GM11168 (cell line): Measurements from ENCODE around the gene TACR1.

Source experiments
- in situ Hi-C: fragments of 300-500 bp; cut with MboI; formaldehyde crosslinking; loops from one replicate; pipeline ENCODE4 v1.12.0; 2022; ENCODE audit warnings: low sequenced_read_pairs; ENCODE audit not compliant: unreplicated experiment

Gene TACR1

DNA sequence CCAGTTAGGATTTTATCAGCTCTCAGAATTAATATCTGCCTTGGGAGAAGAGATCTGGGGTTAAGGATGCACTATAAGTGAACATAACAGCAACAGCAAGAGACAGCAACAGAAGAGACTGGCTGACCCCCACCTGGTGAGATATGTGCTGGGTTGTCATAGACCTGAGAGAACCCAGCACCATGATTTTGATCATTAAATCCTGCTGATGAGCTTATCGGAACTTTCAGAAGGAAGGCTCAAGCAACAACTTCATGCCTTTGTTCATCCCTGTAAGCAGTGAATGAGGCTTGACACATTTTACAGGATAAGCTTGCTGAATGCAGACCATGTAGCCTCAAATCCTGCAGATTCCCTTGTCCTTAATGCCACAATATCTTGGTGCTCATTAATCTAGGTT is 140.9 kb downstream of the TACR1 start:
- in situ Hi-C loops, result loop anchor here (25.0 kb wide), 1 partner anchor 554 kb away; no protein-coding TSS in a partner anchor

DNA sequence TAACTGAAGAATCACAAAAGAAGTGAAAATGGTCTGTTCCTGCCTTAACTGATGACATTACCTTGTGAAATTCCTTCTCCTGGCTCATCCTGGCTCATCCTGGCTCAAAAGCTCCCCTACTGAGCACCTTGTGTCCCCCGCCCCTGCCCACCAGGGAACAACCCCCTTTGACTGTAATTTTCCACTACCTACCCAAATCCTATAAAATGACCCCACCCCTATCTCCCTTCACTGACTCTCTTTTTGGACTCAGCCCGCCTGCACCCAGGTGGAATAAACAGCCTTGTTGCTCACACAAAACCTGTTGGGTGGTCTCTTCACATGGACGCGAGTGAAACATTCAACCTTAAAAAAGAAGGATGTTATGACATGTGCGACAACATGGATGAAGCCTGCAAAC is 142.2 kb downstream of the TACR1 start:
- in situ Hi-C loops, result loop anchor here (25.0 kb wide), 1 partner anchor 555 kb away; no protein-coding TSS in a partner anchor

GRCh38 chr2:75055820-75056675 is 143.3 kb downstream of the TACR1 start:
- in situ Hi-C loops, result loop anchor here (25.0 kb wide), 1 partner anchor 556 kb away; no protein-coding TSS in a partner anchor

GRCh38 chr2:75055142-75055819 is 144.0 kb downstream of the TACR1 start:
- in situ Hi-C loops, result loop anchor here (25.0 kb wide), 1 partner anchor 557 kb away; no protein-coding TSS in a partner anchor

GRCh38 chr2:75054296-75054695 is 145.0 kb downstream of the TACR1 start:
- in situ Hi-C loops, result loop anchor here (25.0 kb wide), 1 partner anchor 558 kb away; no protein-coding TSS in a partner anchor

DNA sequence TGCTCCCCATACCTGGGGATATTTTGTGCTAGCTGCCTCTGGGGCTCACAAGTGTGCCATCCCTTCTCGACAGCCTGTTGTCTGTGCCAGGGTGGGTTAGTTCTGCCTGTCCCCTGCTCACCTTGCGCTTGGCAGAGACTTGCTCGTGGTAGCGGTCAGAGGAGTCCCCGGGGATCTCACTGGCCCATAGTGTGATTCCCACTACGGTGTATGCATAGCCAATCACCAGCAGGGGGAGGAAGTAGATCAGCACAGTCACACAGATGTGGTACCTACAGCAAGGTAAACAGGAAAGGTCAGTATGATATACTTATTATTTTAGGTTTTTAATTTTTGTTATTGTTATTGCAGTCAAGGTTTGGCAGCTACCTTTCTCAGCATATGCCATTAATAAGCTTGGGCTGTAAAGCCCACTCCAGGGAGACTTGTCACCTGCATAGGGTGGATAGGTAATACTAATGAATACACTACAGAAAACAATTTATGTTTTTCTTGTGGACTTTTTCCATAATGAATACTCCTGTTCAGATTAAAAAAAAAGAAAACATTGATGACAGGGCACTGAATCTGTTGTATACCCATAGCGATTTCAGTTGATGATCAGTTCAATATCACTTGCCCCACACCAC is 145.7 kb downstream of the TACR1 start:
- in situ Hi-C loops, result loop anchor here (25.0 kb wide), 1 partner anchor 559 kb away; no protein-coding TSS in a partner anchor

DNA sequence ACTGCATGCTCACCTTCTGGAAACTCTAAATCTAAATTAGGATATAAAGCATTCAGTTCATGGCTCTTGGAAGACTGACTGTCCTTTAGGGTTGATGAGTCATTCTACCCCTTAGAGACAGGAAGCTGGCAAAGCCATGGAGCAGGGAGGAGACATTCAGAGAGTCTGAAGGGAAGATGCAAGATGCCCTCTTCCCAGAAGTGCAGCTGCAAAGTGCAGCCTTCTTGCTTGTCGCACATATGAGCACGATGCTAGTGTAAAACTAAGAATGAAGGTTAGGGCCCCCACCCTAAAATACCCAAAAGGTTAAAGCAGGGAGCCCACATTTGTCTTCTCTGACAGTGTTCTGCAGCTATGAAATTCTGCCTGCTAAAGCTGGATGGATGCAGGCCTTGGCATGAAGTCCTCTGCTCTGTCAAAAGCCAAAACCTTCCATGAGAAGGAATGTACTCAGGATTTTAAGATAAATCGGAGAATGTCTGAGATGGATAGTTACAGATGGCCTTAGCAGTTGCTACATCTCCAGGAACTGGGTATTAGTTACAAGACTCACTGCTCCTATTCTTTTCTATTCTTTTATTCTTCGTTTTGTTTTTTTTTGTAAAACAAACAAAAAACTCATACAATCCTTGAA is 151.2 kb downstream of the TACR1 start:
- in situ Hi-C loops, result no loop called here

- in situ Hi-C loops, result no loop called here
These were observed 151.9 kb downstream of the TACR1 start for GRCh38 chr2:75047189-75047991.

GRCh38 chr2:75045526-75046050 is 153.7 kb downstream of the TACR1 start:
- in situ Hi-C loops, result no loop called here

GRCh38 chr2:75044291-75044690 is 155.0 kb downstream of the TACR1 start:
- in situ Hi-C loops, result no loop called here

DNA sequence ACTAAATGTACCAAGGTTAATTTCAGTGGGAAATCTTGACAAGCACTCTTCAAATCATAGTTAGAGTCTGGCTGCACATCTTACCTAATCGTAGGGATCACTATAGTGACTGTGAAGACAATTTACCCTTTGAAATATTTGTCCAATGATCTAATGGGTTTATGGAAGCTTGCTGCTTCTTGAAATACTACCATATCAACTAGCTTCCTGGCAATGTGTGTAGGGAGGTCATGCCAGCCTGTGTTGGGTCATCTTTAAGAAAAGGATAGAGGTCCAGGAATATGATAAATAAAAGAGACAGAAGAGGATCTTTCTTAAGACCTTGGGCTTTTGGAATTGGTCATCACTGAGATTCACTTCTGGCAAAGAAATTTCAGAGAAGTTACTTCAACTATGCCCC is 156.5 kb downstream of the TACR1 start:
- in situ Hi-C loops, result no loop called here

DNA sequence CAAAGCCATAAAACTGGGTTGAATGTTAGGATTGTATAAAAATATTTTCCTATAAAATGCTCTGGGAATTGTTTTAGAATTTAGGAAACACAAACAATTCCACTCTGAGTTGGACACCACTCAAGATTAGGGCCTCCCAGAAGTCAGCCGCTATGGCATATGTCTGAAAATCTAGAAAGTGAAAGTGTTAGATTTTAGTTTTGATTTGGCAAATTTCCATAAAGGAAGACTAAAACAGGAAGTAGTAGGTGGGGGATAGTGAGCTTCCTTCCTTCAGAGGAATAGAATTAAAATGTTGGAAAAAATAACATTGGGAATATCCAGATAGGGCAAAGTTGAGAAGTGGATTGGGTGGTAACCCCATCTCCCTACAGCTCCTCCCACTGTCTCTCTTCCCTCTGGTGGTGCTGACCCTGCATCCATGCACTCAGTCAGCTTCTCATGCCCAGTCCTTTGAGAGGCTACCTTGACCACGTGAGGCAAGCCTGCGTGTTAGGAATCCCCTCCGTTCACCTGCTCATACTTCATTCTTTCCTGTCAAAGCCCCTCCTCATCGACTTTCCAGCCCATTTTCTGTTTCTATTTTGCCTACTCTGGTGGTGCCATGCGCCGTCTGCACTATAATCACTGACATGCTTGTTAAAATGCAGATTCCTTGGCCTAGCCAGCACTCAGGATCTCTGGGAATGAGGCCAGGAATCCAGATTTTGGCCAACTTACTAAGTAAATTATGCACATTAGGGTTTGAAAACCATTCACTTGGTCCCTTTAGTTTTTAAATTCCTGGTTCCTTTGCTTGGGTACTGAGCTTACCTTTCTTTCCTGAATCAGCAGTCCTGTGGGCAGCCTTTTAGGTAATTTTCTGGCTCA is 157.4 kb downstream of the TACR1 start:
- in situ Hi-C loops, result no loop called here

DNA sequence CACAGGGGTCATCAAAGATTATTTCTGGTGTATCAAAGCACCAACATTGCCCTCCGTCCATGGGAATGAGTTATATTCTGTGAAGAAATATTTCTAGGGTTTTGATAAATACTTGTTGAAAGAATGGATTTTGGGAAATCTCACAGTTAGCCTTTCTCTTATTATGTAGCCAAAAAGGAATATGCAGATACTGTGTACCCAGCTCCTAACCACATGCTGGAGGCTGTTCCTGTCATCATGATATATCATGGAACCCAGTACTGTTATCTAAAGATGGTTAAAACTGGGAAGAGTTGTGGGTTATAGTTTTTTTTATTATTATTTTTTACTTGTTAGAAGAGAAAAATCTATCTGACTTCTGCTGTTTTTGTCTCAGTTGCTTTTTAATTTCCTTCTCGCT is 158.1 kb downstream of the TACR1 start:
- in situ Hi-C loops, result no loop called here

DNA sequence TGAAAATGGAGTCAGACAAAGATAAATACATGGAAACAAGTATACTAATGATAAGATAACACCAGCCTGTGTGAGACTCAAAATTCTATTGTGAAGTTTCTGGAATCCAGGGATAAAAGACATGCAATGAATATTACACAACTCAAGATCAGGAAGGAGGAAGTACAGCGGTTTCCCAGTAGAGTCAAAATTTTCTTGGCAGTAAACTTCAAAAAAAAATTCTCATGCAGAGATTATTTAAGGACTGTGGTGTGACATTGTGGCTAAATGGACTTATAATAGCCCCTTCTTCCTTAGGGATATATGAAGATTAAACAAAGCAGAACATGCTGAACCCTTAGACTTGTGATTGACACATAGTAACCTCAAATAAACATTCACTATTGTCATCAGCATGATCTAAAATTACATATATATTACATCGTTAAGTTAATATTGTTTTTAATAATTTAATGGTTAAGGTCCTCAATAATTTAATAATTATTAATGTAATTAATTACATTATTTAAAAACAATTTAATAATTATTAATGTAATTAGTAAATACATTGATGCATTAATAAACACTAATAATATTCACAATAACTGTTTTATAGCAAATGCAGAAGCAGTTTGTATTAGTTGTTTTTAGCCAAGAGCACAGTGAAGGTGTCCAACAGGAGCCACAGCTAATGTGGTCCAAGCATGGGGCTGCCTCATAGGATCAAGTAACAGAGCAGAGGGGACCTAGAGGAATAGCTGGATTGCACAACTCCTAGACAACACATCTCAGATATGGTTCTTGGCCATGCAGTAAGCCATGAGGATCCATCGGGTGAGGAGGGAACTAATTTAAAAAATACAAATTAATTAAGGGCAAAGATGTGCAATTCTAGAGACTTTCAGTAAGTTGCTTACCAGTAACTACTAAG is 163.6 kb downstream of the TACR1 start:
- in situ Hi-C loops, result no loop called here

GRCh38 chr2:75033516-75033915 is 165.8 kb downstream of the TACR1 start:
- in situ Hi-C loops, result no loop called here

DNA sequence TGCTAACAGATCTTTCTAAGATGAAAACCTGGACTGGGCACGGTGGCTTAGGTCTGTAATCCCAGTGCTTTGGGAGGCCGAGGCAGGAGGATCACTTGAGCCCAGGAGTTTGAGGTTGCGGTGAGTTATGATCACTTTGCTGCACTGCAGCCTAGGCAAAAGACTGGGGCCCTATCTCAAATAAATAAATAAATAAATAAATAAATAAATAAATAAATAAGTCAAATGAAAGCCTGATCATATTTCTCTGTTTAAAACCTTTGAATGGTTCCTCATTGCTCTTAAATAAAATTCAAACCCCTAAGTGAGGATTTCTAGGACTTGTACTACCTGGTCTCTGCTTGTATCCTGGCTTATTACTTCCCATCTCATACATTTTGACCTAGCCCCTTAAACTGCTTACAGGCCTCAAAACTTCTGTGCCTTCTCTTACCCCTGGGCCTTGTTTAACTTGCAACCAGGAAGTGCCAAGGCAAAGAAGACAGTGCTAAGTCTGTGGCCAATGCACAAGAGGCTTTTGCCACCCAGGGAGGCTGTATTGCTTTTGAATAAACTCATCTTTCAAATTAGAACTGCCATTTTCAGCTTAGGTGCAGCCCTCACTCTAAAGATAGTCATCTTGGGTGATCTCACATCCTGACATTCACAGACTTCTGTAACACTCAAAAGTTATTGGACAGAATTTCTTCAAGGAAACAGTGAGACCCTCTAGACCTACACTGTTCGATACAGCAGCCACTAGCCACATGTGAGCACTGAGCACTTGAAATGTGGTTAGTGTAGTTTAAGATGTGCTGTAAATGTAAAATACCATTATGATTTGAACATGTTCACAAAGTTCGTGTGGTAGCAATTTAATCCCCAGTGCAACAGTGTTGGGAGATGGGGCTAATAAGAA is 167.2 kb downstream of the TACR1 start:
- in situ Hi-C loops, result no loop called here
